Left kidney (tissue), 2 donors: Measurements from ENCODE around the gene VCAN. TPM values are rescaled to one million over a fixed set of nuclear protein-coding genes. Genes with fewer than 3 reads are reported as not detected.
A peak's percentile ranks its signal among the peaks of the same experiment; 100 is the strongest.

ENCODE experiments used
- DNase-seq: peaks from one replicate; pipeline ENCODE4 v3.0.0-alpha.2; 2013
- polyA plus RNA-seq: library from polyadenylated mRNA; unstranded; fragments of 120-200 nt; gene quantifications from one replicate; pipeline ENCODE4 v1.2.1, GENCODE V29; 2013; ENCODE audit not compliant: insufficient read length

The VCAN gene
- polyA plus RNA-seq, 1 donor: 398 TPM

DNA sequence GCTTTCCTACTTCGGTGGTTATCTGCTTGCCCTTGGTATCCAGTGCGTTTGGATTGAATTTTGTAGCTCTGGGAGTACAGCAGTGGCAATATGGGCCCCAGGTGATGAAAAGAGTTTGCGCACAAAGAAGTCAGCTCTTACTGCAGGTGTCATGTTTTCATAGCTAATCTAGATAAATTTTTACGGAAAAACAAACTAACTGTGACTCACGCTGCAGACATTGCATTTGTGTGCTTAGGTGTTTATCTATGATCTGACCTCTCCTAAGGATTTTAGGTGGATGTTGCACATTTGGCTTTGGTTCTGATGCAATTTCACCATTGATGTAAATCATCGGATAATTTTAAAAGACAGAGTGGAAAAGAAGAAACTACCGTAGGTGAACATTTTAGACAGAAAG lies 92.1 kb downstream of the VCAN start:
- DNase-seq: no peak

DNA sequence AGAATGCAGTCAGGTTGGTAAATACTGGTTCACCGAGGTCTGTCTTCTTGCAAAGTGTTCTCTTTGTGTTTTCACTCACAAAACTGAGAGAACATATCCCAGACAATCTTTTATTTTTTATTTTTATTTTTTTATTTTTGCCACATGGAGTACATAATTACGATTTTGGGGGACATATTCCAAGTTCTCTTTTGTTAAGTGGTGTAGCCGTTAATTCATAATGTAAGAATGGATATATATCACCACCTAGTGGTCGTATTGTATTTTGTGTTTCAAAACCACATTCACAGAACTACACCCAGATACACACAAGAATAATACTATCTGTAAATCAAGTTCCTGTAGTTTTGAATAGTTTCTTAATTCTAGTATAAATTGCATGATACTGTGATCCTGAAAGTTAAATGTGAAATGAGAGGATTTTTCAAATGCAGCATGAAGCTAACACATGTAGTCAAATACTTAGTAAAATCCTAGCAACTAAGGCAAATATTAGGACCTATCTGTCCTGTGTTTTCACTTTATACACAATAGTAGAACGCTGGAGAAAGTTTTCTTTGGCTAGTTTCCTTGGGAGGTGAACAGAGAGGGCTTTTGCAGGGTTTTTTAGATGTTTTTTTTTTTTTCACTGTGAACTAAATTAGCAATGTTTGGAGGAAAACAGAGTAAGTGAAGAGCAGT lies 92.7 kb downstream of the VCAN start:
- DNase-seq: peak; percentile 57

DNA sequence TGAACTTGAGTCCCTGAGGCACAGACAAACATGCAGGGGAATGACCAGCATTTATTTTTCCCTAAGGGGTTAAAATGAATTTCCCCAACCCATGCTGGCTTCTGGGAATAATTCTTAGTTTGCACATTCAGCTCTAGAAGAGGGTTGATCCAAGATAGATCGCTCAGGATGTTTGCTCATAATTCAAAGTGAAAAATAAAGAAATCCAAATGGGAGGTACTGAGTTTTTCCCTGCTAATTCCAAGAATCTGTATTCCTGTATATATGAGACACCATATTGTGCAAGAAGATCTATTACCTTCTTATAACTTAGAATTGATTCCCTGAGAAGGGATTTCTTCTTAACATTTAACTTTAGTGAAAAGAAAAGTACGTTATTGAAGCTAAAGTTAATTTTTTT lies 96.2 kb downstream of the VCAN start:
- no peak for DNase-seq

DNA sequence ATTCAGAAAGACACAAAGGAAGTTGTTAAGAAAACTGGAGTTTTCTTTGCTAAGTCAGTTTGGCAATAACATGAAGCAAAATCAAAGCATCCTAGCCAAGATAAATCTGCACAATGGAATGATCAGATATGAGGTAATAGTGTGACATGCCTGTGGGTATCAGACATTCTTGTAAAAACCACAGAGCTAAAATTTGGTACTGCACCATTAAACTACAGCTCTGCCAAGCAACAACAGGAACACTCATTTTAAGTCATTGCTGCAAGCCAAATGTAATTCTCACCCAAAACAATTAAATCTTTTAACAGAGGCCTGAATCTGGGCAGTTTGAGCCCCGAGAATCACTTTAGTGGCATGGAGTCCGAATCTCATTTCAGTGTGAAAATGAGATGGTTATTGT lies 96.6 kb downstream of the VCAN start:
- DNase-seq: no peak

DNA sequence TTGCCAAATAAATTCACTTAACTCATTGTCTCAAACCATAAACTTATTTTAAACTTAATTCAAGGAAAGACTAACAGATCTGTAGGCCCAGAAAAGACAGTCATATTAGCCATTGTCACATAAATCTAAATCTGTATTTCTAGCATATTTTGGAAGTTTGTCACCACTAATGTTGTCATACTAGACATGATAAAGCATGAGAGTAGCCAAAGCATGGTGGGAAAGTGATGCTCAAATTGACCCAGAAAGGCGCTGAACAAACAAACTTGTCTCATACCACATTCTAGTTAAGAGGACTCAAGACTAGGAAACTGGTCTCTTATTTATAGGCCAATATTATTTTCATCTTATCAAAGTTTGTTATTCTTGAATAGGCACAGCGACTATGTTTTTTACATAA lies 99.4 kb downstream of the VCAN start:
- no peak for DNase-seq

DNA sequence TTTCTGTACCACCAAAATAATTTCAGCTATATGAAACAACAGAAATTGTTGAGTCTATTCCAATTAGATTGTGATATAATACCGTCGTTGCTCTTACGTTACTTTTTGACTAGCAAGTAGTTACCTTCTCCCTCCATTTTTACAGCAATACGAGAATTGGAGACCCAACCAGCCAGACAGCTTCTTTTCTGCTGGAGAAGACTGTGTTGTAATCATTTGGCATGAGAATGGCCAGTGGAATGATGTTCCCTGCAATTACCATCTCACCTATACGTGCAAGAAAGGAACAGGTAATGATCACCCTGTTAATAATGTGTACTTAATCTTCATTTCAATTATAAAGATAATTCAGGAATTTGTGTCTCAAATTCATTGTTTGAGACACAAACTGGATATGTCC lies 100.7 kb downstream of the VCAN start:
- no peak for DNase-seq

DNA sequence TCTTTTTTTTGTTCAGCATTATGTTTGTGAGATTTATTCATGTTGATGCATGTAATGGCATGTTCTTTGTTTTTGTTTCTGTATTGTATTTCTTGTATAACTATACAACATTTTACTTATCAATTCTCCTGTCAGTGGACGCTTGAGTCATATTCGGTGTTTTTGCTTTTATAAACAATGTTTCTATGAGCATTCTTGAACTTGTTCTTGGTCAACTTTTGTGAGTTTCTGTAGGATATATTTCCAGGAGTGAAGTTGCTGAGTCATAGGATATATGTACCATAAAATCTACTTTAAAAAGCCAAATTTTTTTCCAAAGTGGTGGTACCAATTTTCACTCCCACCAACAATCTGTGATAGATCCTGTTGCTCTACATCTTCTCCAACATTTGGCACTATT lies 104.8 kb downstream of the VCAN start:
- no peak for DNase-seq

DNA sequence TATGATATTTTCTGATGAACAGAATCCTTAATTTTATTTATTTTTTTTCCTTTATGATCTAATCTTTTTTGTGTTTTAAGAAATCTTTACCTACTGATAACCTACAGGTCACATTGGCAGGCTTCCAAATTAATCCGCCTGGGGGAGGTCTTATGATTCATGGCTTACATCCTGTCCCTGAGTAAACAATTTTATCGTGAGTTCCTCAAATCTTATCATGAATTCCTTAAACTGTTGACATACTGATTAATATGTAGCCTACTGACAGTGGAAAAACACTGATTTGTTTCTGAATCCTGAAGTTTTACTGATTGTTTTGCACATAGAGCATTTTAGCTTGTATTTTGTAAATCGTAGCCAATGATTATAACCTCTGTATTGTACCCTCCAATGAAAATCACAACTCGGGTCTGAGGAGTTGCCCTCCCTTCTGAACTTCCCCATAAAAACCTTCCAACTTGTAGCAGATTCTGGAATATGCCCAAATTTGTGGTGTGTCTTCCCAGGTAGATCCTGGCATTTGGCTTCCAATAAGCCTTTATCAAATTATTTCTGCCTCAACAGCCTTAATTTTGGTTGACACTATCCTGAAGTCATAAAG lies 105.6 kb downstream of the VCAN start:
- no peak for DNase-seq

DNA sequence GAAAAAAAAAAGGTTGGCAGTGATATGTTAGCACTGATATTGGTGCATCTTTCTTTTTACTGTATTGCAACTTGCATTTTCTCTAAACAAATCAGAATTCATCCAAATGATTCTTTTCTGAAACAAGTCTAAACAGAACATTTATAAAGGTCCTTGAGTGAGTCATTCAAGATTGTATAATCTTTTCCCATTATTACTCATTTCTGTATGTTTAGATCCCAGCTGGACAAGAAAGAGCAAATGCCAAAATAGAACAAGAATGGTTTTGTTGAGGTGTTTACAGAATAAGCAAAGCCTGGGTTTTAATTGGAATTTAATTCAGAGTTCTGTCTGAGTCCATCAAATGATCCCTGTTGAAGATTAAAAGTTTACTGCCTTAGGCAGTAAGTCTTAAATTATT lies 112.3 kb downstream of the VCAN start:
- DNase-seq: no peak

DNA sequence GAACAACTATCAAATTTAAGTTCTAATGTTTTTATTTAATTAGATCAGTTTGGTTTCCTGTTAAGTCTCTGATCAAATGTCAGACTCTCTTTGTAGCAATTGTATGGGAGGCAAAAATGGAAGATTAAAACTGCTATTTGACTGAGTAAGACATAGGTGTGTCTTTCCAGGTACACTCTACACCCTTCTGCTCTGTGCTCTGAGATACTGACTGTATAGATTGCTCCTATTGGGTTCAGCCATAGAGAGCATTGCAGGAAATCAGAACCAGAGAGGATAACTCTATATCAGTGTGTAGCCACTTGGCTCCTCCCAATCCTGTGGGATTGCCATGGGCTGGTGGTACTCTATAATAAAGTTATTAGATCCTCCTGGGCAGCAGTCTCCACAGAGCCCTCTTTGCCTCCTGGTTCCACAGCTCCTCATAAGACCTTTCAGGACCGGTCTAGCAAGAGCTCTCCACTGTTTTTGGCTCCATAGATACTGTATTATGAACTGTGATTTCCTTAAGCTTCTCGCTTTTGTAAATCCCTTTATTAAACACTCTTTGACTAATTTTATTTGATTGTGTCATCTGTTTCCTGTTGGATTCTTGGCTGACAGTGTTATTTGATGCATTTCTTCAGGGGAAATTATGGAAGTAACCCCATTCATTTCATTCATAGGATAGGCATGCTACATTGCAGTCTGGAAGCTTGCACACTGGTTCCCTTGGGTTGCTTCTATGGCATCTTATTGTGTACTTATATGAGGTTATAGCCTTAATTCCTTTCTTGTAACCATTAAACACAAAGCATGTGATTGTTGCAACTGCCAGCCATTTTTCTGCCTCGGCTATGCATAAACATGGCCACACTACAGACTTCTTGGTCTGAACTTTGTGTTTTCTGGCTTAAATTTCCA lies 115.6 kb downstream of the VCAN start:
- DNase-seq: no peak

DNA sequence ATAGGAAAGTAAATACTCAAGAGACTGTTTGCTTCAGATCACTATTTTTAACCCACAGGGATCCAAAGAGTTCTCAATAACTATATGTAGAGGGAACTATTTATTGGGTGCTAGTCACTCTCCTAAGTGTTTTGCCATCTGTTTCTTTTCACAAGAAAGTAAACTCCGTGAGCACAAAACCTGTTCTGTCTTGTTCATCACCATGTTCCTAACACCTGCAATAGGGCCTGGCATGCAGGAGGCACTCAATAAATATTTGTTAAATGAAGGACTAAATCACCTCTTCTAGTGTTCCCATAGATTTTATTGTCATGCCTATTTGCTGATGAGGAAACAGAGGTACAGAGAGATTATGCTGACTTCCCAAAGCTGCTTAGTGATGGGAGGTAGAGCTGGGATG lies 118.2 kb downstream of the VCAN start:
- DNase-seq: no peak

DNA sequence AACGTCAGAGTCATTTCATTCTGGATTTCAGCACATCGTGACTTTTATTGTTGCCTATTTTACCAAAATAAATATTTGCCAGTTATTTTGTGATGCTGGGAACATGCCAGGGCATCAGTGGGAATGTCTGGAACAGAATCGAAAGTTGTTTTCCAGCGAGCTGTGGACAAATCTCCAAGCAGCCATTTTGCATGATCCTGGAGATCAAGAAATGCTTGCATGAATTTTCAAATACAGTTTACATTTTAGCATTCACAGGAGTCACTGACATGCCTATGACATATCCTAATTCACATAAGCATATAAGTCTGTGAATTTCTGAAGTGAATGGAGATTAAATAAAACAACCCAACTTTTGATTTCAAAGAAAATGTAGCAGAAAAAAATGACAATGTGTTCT lies 119.4 kb downstream of the VCAN start:
- no peak for DNase-seq

DNA sequence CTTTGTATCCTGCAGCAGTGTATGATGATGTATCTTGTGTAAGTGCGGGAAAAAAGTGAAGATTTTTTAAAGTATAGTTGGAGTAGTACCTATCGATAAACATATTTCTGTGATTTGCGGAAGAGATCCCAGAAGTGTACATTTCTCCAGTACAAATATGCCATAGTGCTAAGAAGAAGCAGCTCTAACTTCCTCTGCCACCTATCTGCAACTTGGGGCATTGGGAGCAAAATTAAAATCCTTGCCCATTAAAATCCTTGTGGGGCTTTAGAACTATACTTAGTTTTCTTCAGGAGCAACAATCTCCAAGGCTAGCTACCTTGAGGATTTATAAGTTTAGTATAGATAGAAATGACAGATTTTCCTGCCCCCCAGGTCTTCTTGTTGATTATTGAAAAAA lies 123.7 kb downstream of the VCAN start:
- DNase-seq: no peak

DNA sequence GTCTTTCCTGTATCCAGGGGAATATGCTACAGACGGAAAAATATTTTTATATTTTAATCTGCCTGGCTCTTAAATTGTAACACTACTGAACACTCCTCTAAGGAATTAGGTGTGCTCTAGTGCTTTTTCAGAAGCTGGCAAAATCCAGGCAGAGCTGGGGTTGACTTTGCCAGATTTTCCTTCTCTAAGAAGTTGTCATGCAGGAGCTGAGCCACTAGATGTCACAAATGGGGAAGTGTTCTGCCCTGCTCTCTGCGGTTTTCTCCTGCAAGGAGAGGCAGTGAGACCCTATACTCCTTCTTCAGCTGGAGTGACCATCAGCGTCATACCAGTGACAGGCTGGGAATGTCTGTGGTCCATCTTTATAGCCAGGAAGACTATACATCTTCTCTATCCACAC lies 136.6 kb downstream of the VCAN start:
- peak; percentile 33 for DNase-seq

DNA sequence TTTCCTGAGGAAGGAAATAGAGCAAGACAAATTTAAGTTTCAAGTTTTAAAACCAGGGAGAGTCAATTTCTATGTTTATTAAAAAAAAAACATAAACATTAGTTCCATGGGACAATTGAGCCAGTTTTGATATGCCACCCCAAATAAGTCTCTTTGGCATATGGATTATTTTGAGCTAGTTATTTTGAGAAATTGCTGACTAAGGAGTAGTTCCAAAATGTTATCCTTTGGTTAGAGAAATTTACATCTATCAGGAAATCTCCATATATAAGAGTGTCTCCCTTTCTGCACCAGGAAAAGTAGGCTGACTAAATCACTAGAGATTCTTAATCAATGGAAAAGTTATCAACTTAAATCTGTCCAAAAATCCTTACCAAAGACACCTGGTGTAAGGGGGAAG lies 143.3 kb downstream of the VCAN start:
- DNase-seq: no peak

DNA sequence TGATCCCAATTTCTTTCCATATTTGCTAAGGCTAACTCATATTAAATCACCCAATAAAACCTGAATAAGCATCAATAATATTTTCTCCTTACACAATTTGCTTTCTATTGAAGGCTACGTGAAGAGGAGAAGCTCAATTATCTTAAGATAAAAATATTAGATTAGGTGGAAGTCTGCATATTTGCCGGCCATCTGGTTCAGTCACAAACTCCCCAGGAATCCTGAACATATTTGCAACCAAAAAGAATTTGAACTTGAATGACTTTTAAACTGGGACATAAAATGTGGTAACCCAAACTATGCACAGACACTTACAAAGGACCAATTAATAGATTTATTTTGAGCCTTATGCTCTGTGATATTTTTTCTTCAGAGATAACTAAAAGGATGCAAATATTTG lies 156.8 kb downstream of the VCAN start:
- DNase-seq: no peak

Other genes starting within 250 kb of the VCAN start
- gene HAPLN1, start 249.1 kb downstream of the VCAN start, polyA plus RNA-seq: 9.7 TPM